ENCODE results near the gene ZNF345.

Gene ZNF345

GRCh38 chr19:36916991-36917390, 66.3 kb downstream of the ZNF345 start:
- no peak for DNase-seq (ENCODE audit: low read depth in 3 of 3, low spot score in 1 of 3)

GRCh38 chr19:36918090-36918489, 67.4 kb downstream of the ZNF345 start:
- no peak for DNase-seq (ENCODE audit: low read depth in 3 of 3, low spot score in 1 of 3)

All from stimulated activated CD4-positive, alpha-beta T cell treated with anti-CD3 and anti-CD28 coated beads, TNF-alpha, amount 100 ng/mL, for 1 hour (primary cell).